Measurements from ENCODE around the gene TLR9. TPM values are rescaled to one million over a fixed set of nuclear protein-coding genes. Genes with fewer than 3 reads are reported as not detected.
A peak's percentile ranks its signal among the peaks of the same experiment; 100 is the strongest.

The TLR9 gene
- total RNA-seq, 1 donor from 2014 or later: not detected

- Histone ChIP-seq H3K4me3 (ENCODE audit: low read depth, low read length) (no peak overlapping the region), H3K36me3 (ENCODE audit: control insufficient read depth, insufficient read depth, low read length) (peaks cover 15% of the 10 kb centered on the region), H3K27me3 (ENCODE audit: control insufficient read depth, insufficient read depth, low read length) (peaks cover 2% of the 10 kb centered on the region)
- TF ChIP-seq, protein P1, sequence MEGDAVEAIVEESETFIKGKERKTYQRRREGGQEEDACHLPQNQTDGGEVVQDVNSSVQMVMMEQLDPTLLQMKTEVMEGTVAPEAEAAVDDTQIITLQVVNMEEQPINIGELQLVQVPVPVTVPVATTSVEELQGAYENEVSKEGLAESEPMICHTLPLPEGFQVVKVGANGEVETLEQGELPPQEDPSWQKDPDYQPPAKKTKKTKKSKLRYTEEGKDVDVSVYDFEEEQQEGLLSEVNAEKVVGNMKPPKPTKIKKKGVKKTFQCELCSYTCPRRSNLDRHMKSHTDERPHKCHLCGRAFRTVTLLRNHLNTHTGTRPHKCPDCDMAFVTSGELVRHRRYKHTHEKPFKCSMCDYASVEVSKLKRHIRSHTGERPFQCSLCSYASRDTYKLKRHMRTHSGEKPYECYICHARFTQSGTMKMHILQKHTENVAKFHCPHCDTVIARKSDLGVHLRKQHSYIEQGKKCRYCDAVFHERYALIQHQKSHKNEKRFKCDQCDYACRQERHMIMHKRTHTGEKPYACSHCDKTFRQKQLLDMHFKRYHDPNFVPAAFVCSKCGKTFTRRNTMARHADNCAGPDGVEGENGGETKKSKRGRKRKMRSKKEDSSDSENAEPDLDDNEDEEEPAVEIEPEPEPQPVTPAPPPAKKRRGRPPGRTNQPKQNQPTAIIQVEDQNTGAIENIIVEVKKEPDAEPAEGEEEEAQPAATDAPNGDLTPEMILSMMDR (IDR thresholded peaks at IDR 0.05; ENCODE audit: insufficient read depth, low read length, severe bottlenecking): no peak
- peak; percentile 7 for FAIRE-seq
- DNase-seq (ENCODE audit: low read depth): peak; percentile 85
These were observed 19.6 kb downstream of the TLR9 start for GRCh38 chr3:52205727-52206372.

- Histone ChIP-seq H3K36me3 (ENCODE audit: control insufficient read depth, insufficient read depth, low read length) (peaks cover 10% of the 10 kb centered on the region), H3K27me3 (ENCODE audit: control insufficient read depth, insufficient read depth, low read length) (peaks cover 2% of the 10 kb centered on the region), H3K4me3 (ENCODE audit: low read depth, low read length) (no peak overlapping the region)
- TF ChIP-seq, protein P1 (IDR thresholded peaks at IDR 0.05; ENCODE audit: insufficient read depth, low read length, severe bottlenecking): no peak
- peak; percentile 95 for DNase-seq (ENCODE audit: low read depth)
- no peak for FAIRE-seq
These were observed 20.9 kb downstream of the TLR9 start for GRCh38 chr3:52204337-52205073.

- FAIRE-seq: no peak
- TF ChIP-seq, protein P1 (IDR thresholded peaks at IDR 0.05; ENCODE audit: insufficient read depth, low read length, severe bottlenecking): no peak
- peaks cover 2% of the 10 kb centered on the region for H3K27me3 ChIP-seq (ENCODE audit: control insufficient read depth, insufficient read depth, low read length)
- peaks cover 14% of the 10 kb centered on the region for H3K36me3 ChIP-seq (ENCODE audit: control insufficient read depth, insufficient read depth, low read length)
- DNase-seq (ENCODE audit: low read depth): no peak
- H3K4me3 ChIP-seq (ENCODE audit: low read depth, low read length): no peak overlapping the region
These were observed 21.7 kb downstream of the TLR9 start for GRCh38 chr3:52203701-52204100.

DNA sequence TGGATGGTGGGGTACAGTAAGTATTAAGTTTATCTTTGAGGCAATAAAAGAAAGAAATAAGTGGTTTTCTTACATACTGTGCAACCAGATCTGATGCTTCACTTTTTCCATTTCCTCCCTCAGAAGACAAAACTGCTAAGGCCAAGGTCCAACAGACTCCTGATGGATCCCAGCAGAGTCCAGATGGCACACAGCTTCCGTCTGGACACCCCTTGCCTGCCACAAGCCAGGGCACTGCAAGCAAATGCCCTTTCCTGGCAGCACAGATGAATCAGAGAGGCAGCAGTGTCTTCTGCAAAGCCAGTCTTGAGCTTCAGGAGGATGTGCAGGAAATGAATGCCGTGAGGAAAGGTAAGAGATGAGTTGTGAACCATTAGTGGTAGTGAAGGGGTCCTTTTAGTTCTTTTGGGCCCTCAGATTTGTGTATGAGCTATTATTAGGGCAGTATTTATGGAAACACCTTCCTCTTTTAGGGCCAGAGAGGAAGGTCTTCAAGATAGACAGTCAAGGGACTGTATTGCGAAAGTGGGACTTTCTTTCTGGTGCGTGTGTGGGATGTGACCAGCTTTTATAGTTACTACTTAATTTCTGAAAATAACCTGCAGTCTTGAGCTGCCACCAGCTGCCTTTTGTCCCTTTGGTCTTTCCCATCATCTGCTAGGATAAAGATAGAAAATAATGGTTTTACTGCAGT lies 22.9 kb downstream of the TLR9 start:
- peaks cover 9% of the 10 kb centered on the region for H3K36me3 ChIP-seq (ENCODE audit: control insufficient read depth, insufficient read depth, low read length)
- H3K27me3 ChIP-seq (ENCODE audit: control insufficient read depth, insufficient read depth, low read length): peaks cover 2% of the 10 kb centered on the region
- H3K4me3 ChIP-seq (ENCODE audit: low read depth, low read length): no peak overlapping the region
- no peak for DNase-seq (ENCODE audit: low read depth)
- TF ChIP-seq, protein P1 (IDR thresholded peaks at IDR 0.05; ENCODE audit: insufficient read depth, low read length, severe bottlenecking): no peak
- no peak for FAIRE-seq

GRCh38 chr3:52200981-52201679 lies 24.3 kb downstream of the TLR9 start:
- peaks cover 6% of the 10 kb centered on the region for H3K36me3 ChIP-seq (ENCODE audit: control insufficient read depth, insufficient read depth, low read length)

More at GRCh38 chr3:52200981-52201679, 24.3 kb downstream of the TLR9 start:
- Histone ChIP-seq H3K4me3 (ENCODE audit: low read depth, low read length) (no peak overlapping the region), H3K27me3 (ENCODE audit: control insufficient read depth, insufficient read depth, low read length) (peaks cover 2% of the 10 kb centered on the region)
- FAIRE-seq: no peak
- TF ChIP-seq, protein P1 (IDR thresholded peaks at IDR 0.05; ENCODE audit: insufficient read depth, low read length, severe bottlenecking): no peak
- DNase-seq (ENCODE audit: low read depth): no peak

All from bronchial epithelial cell (primary cell).